ENCODE results near the gene ARPC1A.

DNA sequence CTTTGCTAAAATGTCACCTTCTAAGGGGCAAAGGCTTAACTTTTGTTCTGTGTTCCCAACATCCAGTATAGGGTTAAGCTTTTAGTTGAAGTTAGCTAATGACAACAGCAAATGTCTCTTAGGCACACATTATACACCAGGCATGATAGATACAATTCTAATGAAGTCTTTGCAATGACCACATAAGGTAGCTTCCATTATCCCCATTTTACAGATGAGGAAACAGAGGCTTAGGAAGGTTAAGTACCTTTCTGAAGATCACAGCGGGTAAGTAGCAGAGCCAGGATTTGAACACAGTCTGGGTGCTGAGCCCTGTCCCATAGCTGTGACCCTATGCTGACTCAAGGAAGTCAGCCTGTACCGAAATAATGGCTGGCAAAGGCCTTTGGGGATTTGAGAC lies 84.9 kb downstream of the ARPC1A start:
- TF ChIP-seq CTCF (IDR thresholded peaks at IDR 0.05 in 4 of 5, conservative IDR thresholded peaks at IDR 0.05 in 1 of 5) (no peak), POLR2A (IDR thresholded peaks at IDR 0.05) (no peak)

Measured in gastrocnemius medialis (tissue), 4 donors.